ENCODE measurements around the gene SNED1.

DNA sequence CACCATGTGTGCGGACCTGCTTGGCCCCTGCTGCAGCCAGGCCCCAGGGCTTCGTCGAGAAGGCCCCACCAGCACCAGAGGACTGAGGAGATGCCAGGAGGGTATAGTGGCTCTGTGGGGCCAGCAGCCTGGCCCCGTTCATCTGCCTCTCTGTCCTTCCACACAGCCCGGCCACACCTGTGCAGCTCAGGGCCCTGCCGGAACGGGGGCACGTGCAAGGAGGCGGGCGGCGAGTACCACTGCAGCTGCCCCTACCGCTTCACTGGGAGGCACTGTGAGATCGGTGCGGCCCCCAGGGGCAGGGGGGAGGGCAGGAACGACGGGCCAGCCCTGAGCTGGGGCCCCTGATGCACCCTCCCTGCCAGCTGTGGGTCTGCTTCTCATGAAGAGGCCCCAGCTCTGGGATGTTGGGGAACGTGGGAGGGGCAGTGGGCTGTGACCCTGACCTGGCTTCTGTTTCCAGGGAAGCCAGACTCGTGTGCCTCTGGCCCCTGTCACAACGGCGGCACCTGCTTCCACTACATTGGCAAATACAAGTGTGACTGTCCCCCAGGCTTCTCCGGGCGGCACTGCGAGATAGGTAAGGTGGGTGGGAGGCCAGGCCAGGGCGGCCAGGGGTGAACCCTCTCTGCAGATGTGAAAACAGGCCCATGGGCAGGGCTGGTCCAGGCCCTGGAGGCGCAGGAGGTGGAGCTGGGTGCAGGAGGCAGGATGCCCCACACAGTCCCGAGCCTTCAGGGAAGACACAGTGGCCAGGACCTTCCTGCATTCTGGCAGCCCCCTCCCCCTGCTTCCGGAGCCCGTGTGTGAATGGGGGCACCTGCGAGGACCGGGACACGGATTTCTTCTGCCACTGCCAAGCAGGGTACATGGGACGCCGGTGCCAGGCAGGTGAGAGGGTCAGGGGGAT, 53.4 kb downstream of the SNED1 start:
- TF ChIP-seq EZH2phosphoT487 (IDR thresholded peaks at IDR 0.05; ENCODE audit: insufficient read depth, low read depth) (no peak), EZH2 (IDR thresholded peaks at IDR 0.05; ENCODE audit: insufficient read depth, poor library complexity, severe bottlenecking) (no peak)

Data from GM23248 (cell line).